H1 (cell line): ENCODE measurements around the gene PDC. TPM values are rescaled to one million over a fixed set of nuclear protein-coding genes. Genes with fewer than 3 reads are reported as not detected.

ENCODE experiments used
- CTCF ChIA-PET: fragments of 300-600 bp; sonication (Branson Sonifier 250); formaldehyde crosslinking; loops from one replicate; lab custom pipeline; 2021; ENCODE audit not compliant: partially characterized antibody; lab: Charles Lee
- POLR2A ChIA-PET: fragments of 300-600 bp; sonication (Branson Sonifier 250); formaldehyde crosslinking; loops from one replicate; lab custom pipeline; 2021; ENCODE audit warnings: inconsistent platforms; ENCODE audit not compliant: partially characterized antibody; lab: Charles Lee
- DNase-seq, 2 experiments: peaks; one replicate each; pipeline versions ENCODE4 v3.0.0 to v3.0.0-alpha.2; 2010 to 2022; ENCODE audit warnings: low spot score in 2 of 2, low read depth in 1 of 2, mixed read lengths in 1 of 2
- FAIRE-seq: peaks from 2 replicates; lab custom pipeline; 2011; peaks lifted over from hg19 to GRCh38; lab: Jason Lieb, UNC
- H2AFZ ChIP-seq: 2 replicates; pipeline ENCODE4 v1.8.1; 2012; ENCODE audit warnings: low read length, inconsistent platforms
- H2AK5ac ChIP-seq: 2 replicates; pipeline ENCODE4 v1.6.1; 2013; ENCODE audit warnings: low read depth, low read length
- H2BK120ac ChIP-seq: replicated peaks from 2 replicates; pipeline ENCODE3; 2013; ENCODE audit warnings: low read depth, low read length, inconsistent platforms
- H2BK12ac ChIP-seq: 2 replicates; pipeline ENCODE4 v1.6.1; 2013; ENCODE audit warnings: low read depth, low read length
- H2BK15ac ChIP-seq: 2 replicates; pipeline ENCODE4 v1.6.1; 2013; ENCODE audit warnings: low read length
- H2BK20ac ChIP-seq: 2 replicates; pipeline ENCODE4 v1.6.1; 2013; ENCODE audit warnings: low read length
- H2BK5ac ChIP-seq: 2 replicates; pipeline ENCODE4 v1.6.1; 2013; ENCODE audit warnings: low read depth, low read length
- H3K14ac ChIP-seq: 2 replicates; pipeline ENCODE4 v1.6.1; 2013; ENCODE audit warnings: inconsistent platforms; ENCODE audit not compliant: insufficient read length
- H3K18ac ChIP-seq: 2 replicates; pipeline ENCODE4 v1.6.1; 2013; ENCODE audit warnings: low read length; ENCODE audit errors: extremely low read depth
- H3K23ac ChIP-seq: 2 replicates; pipeline ENCODE4 v1.6.1; 2013; ENCODE audit warnings: inconsistent platforms; ENCODE audit not compliant: insufficient read length
- H3K23me2 ChIP-seq: 2 replicates; pipeline ENCODE4 v1.6.1; 2013; ENCODE audit warnings: low read depth, low read length
- H3K27ac ChIP-seq: 2 replicates; pipeline ENCODE4 v1.6.1; 2011; ENCODE audit warnings: low read depth, low read length, inconsistent platforms
- H3K27me3 ChIP-seq, 4 experiments: replicated peaks in 1 of 4; 1 replicate in 1 of 4; 2 replicates in 3 of 4; pipeline versions ENCODE4 v1.6.1 to v1.8.1; 2011 to 2013; ENCODE audit warnings: low read length in 3 of 4, mild to moderate bottlenecking in 3 of 4, inconsistent platforms in 2 of 4, mixed read lengths in 2 of 4, moderate library complexity in 1 of 4; ENCODE audit not compliant: control insufficient read depth in 3 of 4, insufficient read depth in 3 of 4; ENCODE audit errors: extremely low read depth in 1 of 4
- H3K36me3 ChIP-seq, 4 experiments: 2 replicates each; pipeline versions ENCODE4 v1.6.1 to v1.8.1; 2011 to 2013; ENCODE audit warnings: mild to moderate bottlenecking in 4 of 4, low read length in 3 of 4, moderate library complexity in 2 of 4, control low read depth in 1 of 4, inconsistent platforms in 1 of 4; ENCODE audit not compliant: insufficient read depth in 4 of 4, control insufficient read depth in 2 of 4
- H3K4ac ChIP-seq: replicated peaks from 2 replicates; pipeline ENCODE3; 2013; ENCODE audit warnings: low read length, low read depth, mixed read lengths, inconsistent platforms; ENCODE audit not compliant: insufficient read length
- H3K4me1 ChIP-seq, 4 experiments: replicated peaks in 1 of 4; 1 replicate in 1 of 4; 2 replicates in 3 of 4; pipeline versions ENCODE4 v1.6.1 to v1.8.1; 2011 to 2013; ENCODE audit warnings: low read length in 3 of 4, inconsistent platforms in 2 of 4, mixed read lengths in 1 of 4; ENCODE audit not compliant: insufficient read depth in 4 of 4, control insufficient read depth in 3 of 4
- H3K4me2 ChIP-seq, 2 experiments: 2 replicates each; pipeline versions ENCODE4 v1.6.1 to v1.8.1; 2011 to 2013; ENCODE audit warnings: low read depth in 2 of 2, low read length in 2 of 2, control low read depth in 1 of 2, inconsistent platforms in 1 of 2, mild to moderate bottlenecking in 1 of 2; ENCODE audit not compliant: insufficient read depth in 1 of 2
- H3K4me3 ChIP-seq, 4 experiments: fragments of 200-600, 300-600 bp in 1 of 4; sonication (generic), shearing (Covaris generic), sonication (Bioruptor Twin) in 1 of 4; 2 replicates each; pipeline versions ENCODE4 v1.5.1 to v1.8.1; 2011 to 2016; ENCODE audit warnings: low read length in 4 of 4, low read depth in 3 of 4, control low read depth in 2 of 4, inconsistent platforms in 2 of 4, mild to moderate bottlenecking in 2 of 4, mixed read lengths in 1 of 4, moderate library complexity in 1 of 4; ENCODE audit not compliant: insufficient read depth in 2 of 4; ENCODE audit errors: extremely low read depth in 1 of 4
- H3K56ac ChIP-seq: replicated peaks from 2 replicates; pipeline ENCODE3; 2013; ENCODE audit warnings: low read depth, mild to moderate bottlenecking, mixed read lengths, low read length, inconsistent platforms; ENCODE audit not compliant: insufficient read length
- H3K79me1 ChIP-seq: 2 replicates; pipeline ENCODE4 v1.6.1; 2013; ENCODE audit warnings: low read depth, low read length, control low read depth
- H3K79me2 ChIP-seq, 2 experiments: 2 replicates each; pipeline versions ENCODE4 v1.6.1 to v1.8.1; 2012 to 2013; ENCODE audit warnings: low read length in 2 of 2, mild to moderate bottlenecking in 2 of 2, inconsistent platforms in 1 of 2; ENCODE audit not compliant: insufficient read depth in 2 of 2, control insufficient read depth in 1 of 2
- H3K9ac ChIP-seq, 4 experiments: replicated peaks in 1 of 4; 1 replicate in 1 of 4; 2 replicates in 3 of 4; pipeline versions ENCODE4 v1.6.1 to v1.8.1; 2011 to 2013; ENCODE audit warnings: low read depth in 3 of 4, low read length in 3 of 4, control low read depth in 2 of 4, mild to moderate bottlenecking in 2 of 4, moderate library complexity in 2 of 4, inconsistent platforms in 1 of 4; ENCODE audit errors: extremely low read depth in 1 of 4
- H3K9me3 ChIP-seq, 2 experiments: 2 replicates each; pipeline versions ENCODE4 v1.6.1 to v1.8.1; 2012 to 2013; ENCODE audit warnings: mild to moderate bottlenecking in 2 of 2, moderate library complexity in 2 of 2, control low read depth in 1 of 2, inconsistent platforms in 1 of 2, low read depth in 1 of 2, low read length in 1 of 2, mixed read lengths in 1 of 2; ENCODE audit not compliant: insufficient read depth in 2 of 2
- H4K20me1 ChIP-seq, 2 experiments: replicated peaks in 1 of 2; 2 replicates each; pipeline versions ENCODE3 to v1.8.1; 2011 to 2013; ENCODE audit warnings: inconsistent platforms in 2 of 2, low read length in 2 of 2, mild to moderate bottlenecking in 1 of 2; ENCODE audit not compliant: insufficient read depth in 2 of 2, control insufficient read depth in 1 of 2
- H4K5ac ChIP-seq: 2 replicates; pipeline ENCODE4 v1.6.1; 2013; ENCODE audit warnings: low read length, low read depth, mixed read lengths, inconsistent platforms; ENCODE audit not compliant: insufficient read length
- H4K8ac ChIP-seq: 2 replicates; pipeline ENCODE4 v1.8.0; 2013; ENCODE audit warnings: mild to moderate bottlenecking, moderate library complexity, low read length, inconsistent platforms; ENCODE audit not compliant: insufficient read depth; ENCODE audit errors: extremely low read depth
- H4K91ac ChIP-seq: replicated peaks from 2 replicates; pipeline ENCODE3; 2013; ENCODE audit warnings: low read length, mixed read lengths, inconsistent platforms; ENCODE audit not compliant: insufficient read length
- BCL11A ChIP-seq, 2 experiments: IDR thresholded peaks; one replicate each; pipeline ENCODE4 v1.6.1; 2011; ENCODE audit warnings: low read depth in 2 of 2, low read length in 2 of 2, mild to moderate bottlenecking in 2 of 2
- CBX8 ChIP-seq: fragments of 300-800, 300-1000 bp; sonication (generic); IDR thresholded peaks from 2 replicates; pipeline ENCODE4 v1.7.1; 2016; ENCODE audit warnings: low read depth, low read length, borderline replicate concordance
- CTBP2 ChIP-seq: IDR thresholded peaks from 2 replicates; pipeline ENCODE4 v1.7.0; 2011; ENCODE audit warnings: borderline replicate concordance, mild to moderate bottlenecking, moderate library complexity, mixed read lengths, low read length; ENCODE audit not compliant: insufficient read depth, insufficient read length
- FOSL1 ChIP-seq: IDR thresholded peaks from 2 replicates; pipeline ENCODE4 v1.6.1; 2011; ENCODE audit warnings: mild to moderate bottlenecking, low read depth, low read length, moderate library complexity; ENCODE audit not compliant: insufficient read depth
- HDAC2 ChIP-seq, 2 experiments: fragments of 300-600 bp in 1 of 2; sonication (generic) in 1 of 2; IDR thresholded peaks; 2 replicates each; pipeline ENCODE4 v1.6.1; 2011 to 2012; ENCODE audit warnings: low read depth in 2 of 2, low read length in 2 of 2, mild to moderate bottlenecking in 2 of 2, moderate library complexity in 2 of 2, borderline replicate concordance in 1 of 2, inconsistent platforms in 1 of 2
- JUN ChIP-seq: IDR thresholded peaks from 2 replicates; pipeline ENCODE4 v1.6.1; 2011; ENCODE audit warnings: low read depth, mild to moderate bottlenecking, improper control_type of control experiment, low read length
- MAX ChIP-seq: IDR thresholded peaks from 2 replicates; pipeline ENCODE4 v1.6.1; 2012; ENCODE audit warnings: inconsistent platforms
- PHF8 ChIP-seq: fragments of 200-600 bp; sonication (generic); conservative IDR thresholded peaks from 2 replicates; pipeline ENCODE4 v1.7.1; 2012; ENCODE audit warnings: low read depth, mild to moderate bottlenecking, inconsistent platforms, low read length, moderate library complexity
- POLR2A ChIP-seq, 2 experiments: IDR thresholded peaks; 1 replicate in 1 of 2; 2 replicates in 1 of 2; pipeline ENCODE4 v1.6.1; 2011; ENCODE audit warnings: low read depth in 2 of 2, low read length in 2 of 2, mild to moderate bottlenecking in 2 of 2; ENCODE audit errors: control extremely low read depth in 1 of 2
- RBBP5 ChIP-seq: IDR thresholded peaks from 2 replicates; pipeline ENCODE4 v1.7.1; 2012; ENCODE audit warnings: low read depth, mild to moderate bottlenecking, inconsistent platforms, low read length, moderate library complexity, borderline replicate concordance
- USF2 ChIP-seq: IDR thresholded peaks from 2 replicates; pipeline ENCODE4 v1.6.1; 2011; ENCODE audit warnings: low read length, improper control_type of control experiment
- WGBS, 2 experiments: shearing (Covaris generic) in 1 of 2; methylation state at CpG; one replicate each; pipeline versions ENCODE4 v1.1.6 to v1.1.7; 2013 to 2015; ENCODE audit warnings: low lambda C conversion rate in 2 of 2, mixed read lengths in 2 of 2, inconsistent platforms in 1 of 2, low coverage in 1 of 2, missing lambda C conversion rate in 1 of 2; ENCODE audit not compliant: insufficient replicate concordance in 2 of 2, insufficient coverage in 1 of 2, insufficient read length in 1 of 2; ENCODE audit errors: extremely low coverage in 1 of 2, missing lambda C conversion rate in 1 of 2; 5-methylcytosine and 5-hydroxymethylcytosine counted together
- polyA plus RNA-seq, 7 experiments: library from polyadenylated mRNA; depleted of rRNA in 3 of 7; stranded (reverse) in 5 of 7; unstranded in 2 of 7; fragments of >200 nt in 5 of 7; fragments of 200-250 nt in 2 of 7; gene quantifications; 1 replicate in 5 of 7; 2 replicates in 1 of 7; 4 replicates in 1 of 7; pipeline versions ENCODE4 v1.2.1 to v1.2.3, GENCODE V29; 2011 to 2013; ENCODE audit warnings: missing spikeins in 2 of 7, mixed read lengths in 2 of 7
- total RNA-seq: library from RNA; stranded (reverse); fragmentation: NEBNext Ultra II Directional; extraction: Animal tissue kit (Norgen Biotek cat#: 25700); gene quantifications from 2 replicates; pipeline ENCODE4 v1.2.1, GENCODE V29; 2021
- TF ChIP-seq, protein P1 (sequence below): IDR thresholded peaks from 2 replicates; pipeline ENCODE4 v1.6.1; 2012; ENCODE audit warnings: inconsistent platforms

PDC gene
- total and polyA plus RNA-seq, 2 of the 8 experiments (the other 6 are each of a cell fraction or from before 2014, with no cell fraction given) = not detected

- POLR2A ChIA-PET = no interaction called here
- WGBS, 2 experiments = 94% methylated on average over 4 of the region's 4 CpGs; no CpG with 5 or more reads in 1 of the 2 experiments
- TF ChIP-seq CTBP2 = no peak
- TF ChIP-seq FOSL1 = no peak
- TF ChIP-seq, protein P1, sequence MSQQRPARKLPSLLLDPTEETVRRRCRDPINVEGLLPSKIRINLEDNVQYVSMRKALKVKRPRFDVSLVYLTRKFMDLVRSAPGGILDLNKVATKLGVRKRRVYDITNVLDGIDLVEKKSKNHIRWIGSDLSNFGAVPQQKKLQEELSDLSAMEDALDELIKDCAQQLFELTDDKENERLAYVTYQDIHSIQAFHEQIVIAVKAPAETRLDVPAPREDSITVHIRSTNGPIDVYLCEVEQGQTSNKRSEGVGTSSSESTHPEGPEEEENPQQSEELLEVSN = no peak
- no peak for TF ChIP-seq CBX8
- TF ChIP-seq JUN = no peak
- TF ChIP-seq HDAC2 (IDR thresholded peaks at IDR 0.05; ENCODE audit: borderline replicate concordance in 1 of 2, low read depth in 2 of 2, low read length in 2 of 2) = no peak
- TF ChIP-seq RBBP5 = no peak
- no peak for TF ChIP-seq USF2
- TF ChIP-seq BCL11A (IDR thresholded peaks at IDR 0.05; ENCODE audit: low read depth in 2 of 2, low read length in 2 of 2) = no peak
- TF ChIP-seq POLR2A (IDR thresholded peaks at IDR 0.05; ENCODE audit: control extremely low read depth in 1 of 2, low read depth in 2 of 2, low read length in 2 of 2) = no peak
- no peak for TF ChIP-seq MAX
- TF ChIP-seq PHF8 = no peak
These were observed 37.2 kb upstream of the PDC start for GRCh38 chr1:186498071-186498470.

More at GRCh38 chr1:186498071-186498470, 37.2 kb upstream of the PDC start:
- Histone ChIP-seq H3K9ac (no peak overlapping the region), H4K91ac (no peak overlapping the region), H3K14ac (no peak overlapping the region), H2AK5ac (no peak overlapping the region), H4K8ac (no peak overlapping the region), H3K79me1 (no peaks in the 10 kb centered on the region), H2BK5ac (no peak overlapping the region), H3K4ac (no peak overlapping the region), H3K23ac (no peak overlapping the region), H3K18ac (no peak overlapping the region), H3K36me3 (no peaks in the 10 kb centered on the region), H3K56ac (no peak overlapping the region), H2AFZ (no peak overlapping the region), H3K79me2 (no peaks in the 10 kb centered on the region), H3K4me2 (no peak overlapping the region), H2BK20ac (no peak overlapping the region), H3K9me3 (no peaks in the 10 kb centered on the region), H3K27ac (no peak overlapping the region), H2BK12ac (no peak overlapping the region), H3K23me2 (no peaks in the 10 kb centered on the region), H3K4me1 (peaks cover 0 to 4% (median 2%) of the 10 kb centered on the region in 4 experiments; a peak in 5 of 7 replicates), H2BK15ac (no peak overlapping the region), H3K27me3 (no peaks in the 10 kb centered on the region), H4K5ac (no peak overlapping the region), H2BK120ac (no peak overlapping the region), H4K20me1 (no peaks in the 10 kb centered on the region), H3K4me3 (no peak overlapping the region)
- CTCF ChIA-PET = interaction anchor here (1.0 to 1.2 kb wide), 2 partner anchors 15 to 488 kb away, joined by 3 read pairs; no protein-coding TSS in a partner anchor
- DNase-seq (no peak), FAIRE-seq (no peak)
